Endothelial cell of umbilical vein (primary cell): Measurements from ENCODE around the gene CD34. TPM values are rescaled to one million over a fixed set of nuclear protein-coding genes. Genes with fewer than 3 reads are reported as not detected.

Experiments used
- BruUV-seq: library from RNA; stranded (reverse); fragments of 400-500 nt; replicated peaks from 2 replicates; lab custom pipeline; 2021; lab: Mats Ljungman, UMichigan
- CTCF ChIA-PET: fragments of 300-600, 350-600 bp; sonication (Branson Sonifier 250); formaldehyde crosslinking; loops from one replicate; lab custom pipeline; 2021; ENCODE audit warnings: antibody characterized with exemption, inconsistent platforms; lab: Charles Lee
- POLR2A ChIA-PET: fragments of 300-600, 350-600 bp; sonication (Branson Sonifier 250); formaldehyde crosslinking; loops from one replicate; lab custom pipeline; 2021; ENCODE audit warnings: antibody characterized with exemption, inconsistent platforms; lab: Charles Lee
- DNase-seq: peaks from one replicate; pipeline ENCODE4 v3.0.0-alpha.2; 2011; ENCODE audit warnings: low read depth, low spot score
- FAIRE-seq: peaks from 2 replicates; lab custom pipeline; 2011; peaks lifted over from hg19 to GRCh38; lab: Jason Lieb, UNC
- H2AFZ ChIP-seq: 2 replicates; pipeline ENCODE4 v1.6.0; 2012; ENCODE audit warnings: low read depth, low read length, control low read depth, inconsistent platforms
- H3K27ac ChIP-seq: 2 replicates; pipeline ENCODE4 v1.5.1; 2011; ENCODE audit warnings: low read depth, mild to moderate bottlenecking, control low read depth, low read length, moderate library complexity; ENCODE audit not compliant: insufficient read depth
- H3K27me3 ChIP-seq, 2 experiments: 2 replicates each; pipeline versions ENCODE4 v1.6.0 to v1.6.1; 2011; ENCODE audit warnings: low read length in 2 of 2, mixed read lengths in 1 of 2; ENCODE audit not compliant: control insufficient read depth in 2 of 2, insufficient read depth in 2 of 2
- H3K36me3 ChIP-seq, 2 experiments: 2 replicates in 1 of 2; 3 replicates in 1 of 2; pipeline ENCODE4 v1.5.1; 2011; ENCODE audit warnings: low read length in 2 of 2, mild to moderate bottlenecking in 1 of 2, moderate library complexity in 1 of 2; ENCODE audit not compliant: control insufficient read depth in 2 of 2, insufficient read depth in 2 of 2; ENCODE audit errors: extremely low read depth in 1 of 2
- H3K4me1 ChIP-seq: 3 replicates; pipeline ENCODE4 v1.5.1; 2011; ENCODE audit warnings: mild to moderate bottlenecking, low read length; ENCODE audit not compliant: control insufficient read depth, insufficient read depth; ENCODE audit errors: extremely low read depth
- H3K4me2 ChIP-seq: 2 replicates; pipeline ENCODE4 v1.6.1; 2011; ENCODE audit warnings: low read length, control low read depth, mixed read lengths; ENCODE audit not compliant: insufficient read depth
- H3K4me3 ChIP-seq, 3 experiments: fragments of 200-600 bp in 1 of 3; sonication (generic), shearing (Covaris generic) in 1 of 3; replicated peaks in 1 of 3; 2 replicates each; pipeline ENCODE4 v1.5.1; 2011 to 2016; ENCODE audit warnings: control low read depth in 3 of 3, low read length in 3 of 3, mild to moderate bottlenecking in 2 of 3, inconsistent platforms in 1 of 3, low read depth in 1 of 3, moderate library complexity in 1 of 3; ENCODE audit not compliant: insufficient read depth in 1 of 3
- H3K79me2 ChIP-seq: 2 replicates; pipeline ENCODE4 v1.6.0; 2012; ENCODE audit warnings: low read length, inconsistent platforms; ENCODE audit not compliant: control insufficient read depth, insufficient read depth
- H3K9ac ChIP-seq: replicated peaks from 2 replicates; pipeline ENCODE3; 2011; ENCODE audit warnings: low read length, control low read depth; ENCODE audit not compliant: insufficient read depth; ENCODE audit errors: extremely low read depth
- H3K9me1 ChIP-seq: replicated peaks from 3 replicates; pipeline ENCODE4 v1.6.0; 2011; ENCODE audit warnings: mild to moderate bottlenecking, low read length; ENCODE audit not compliant: control insufficient read depth, insufficient read depth; ENCODE audit errors: extremely low read depth
- H3K9me3 ChIP-seq: replicated peaks from 2 replicates; pipeline ENCODE4 v1.5.1; 2012; ENCODE audit warnings: low read length, inconsistent platforms; ENCODE audit not compliant: control insufficient read depth, insufficient read depth
- H4K20me1 ChIP-seq: replicated peaks from 2 replicates; pipeline ENCODE3; 2011; ENCODE audit warnings: mild to moderate bottlenecking, low read length; ENCODE audit not compliant: control insufficient read depth, insufficient read depth; ENCODE audit errors: extremely low read depth
- CTCF ChIP-seq, 2 donors: IDR thresholded peaks; 1 replicate in 1 of 2; 2 replicates in 1 of 2; pipeline ENCODE4 v1.5.1; 2011; ENCODE audit warnings: low read length in 2 of 2, mild to moderate bottlenecking in 2 of 2, moderate library complexity in 2 of 2, control low read depth in 1 of 2, inconsistent platforms in 1 of 2, low read depth in 1 of 2; ENCODE audit not compliant: insufficient read depth in 1 of 2; ENCODE audit errors: extremely low read depth in 1 of 2
- EZH2 ChIP-seq: IDR thresholded peaks from 2 replicates; pipeline ENCODE4 v1.6.1; 2012; ENCODE audit warnings: borderline replicate concordance, low read depth, mild to moderate bottlenecking, moderate library complexity, low read length, inconsistent platforms; ENCODE audit not compliant: severe bottlenecking
- FOS ChIP-seq: IDR thresholded peaks from 2 replicates; pipeline ENCODE4 v1.6.1; 2011; ENCODE audit warnings: mild to moderate bottlenecking, low read length, moderate library complexity, borderline replicate concordance; ENCODE audit not compliant: insufficient read depth
- GATA2 ChIP-seq: IDR thresholded peaks from 2 replicates; pipeline ENCODE4 v1.7.0; 2011; ENCODE audit warnings: low read depth, mild to moderate bottlenecking, moderate library complexity, mixed read lengths, low read length; ENCODE audit not compliant: insufficient read length, insufficient read depth
- JUN ChIP-seq: IDR thresholded peaks from 2 replicates; pipeline ENCODE4 v1.6.1; 2011; ENCODE audit warnings: borderline replicate concordance, low read depth; ENCODE audit not compliant: insufficient read length, insufficient read depth
- MYC ChIP-seq: IDR thresholded peaks from one replicate; pipeline ENCODE4 v1.6.1; 2011; ENCODE audit warnings: mild to moderate bottlenecking, low read depth, low read length
- POLR2A ChIP-seq: IDR thresholded peaks from 2 replicates; pipeline ENCODE4 v1.6.1; 2012; ENCODE audit warnings: low read depth, mild to moderate bottlenecking, control low read depth, low read length
- POLR2AphosphoS5 ChIP-seq: IDR thresholded peaks from 2 replicates; pipeline ENCODE4 v1.6.1; 2012; ENCODE audit warnings: low read depth, mild to moderate bottlenecking, control low read depth, low read length, moderate library complexity; ENCODE audit not compliant: insufficient read depth
- dilution Hi-C: fragments of 300-500 bp; cut with MboI; formaldehyde crosslinking; loops from one replicate; pipeline ENCODE4 v1.15.0; 2019; ENCODE audit warnings: low sequenced_read_pairs; ENCODE audit not compliant: extremely low pct_ligation_motif_present
- intact Hi-C: fragments of 100-400 bp; cut with micrococcal nuclease; formaldehyde crosslinking; loops from one replicate; pipeline ENCODE4 v1.10.0; 2022
- polyA plus RNA-seq, 4 experiments: library from polyadenylated mRNA; depleted of rRNA in 3 of 4; stranded (reverse) in 3 of 4; unstranded in 1 of 4; fragments of >200 nt; gene quantifications; 2 replicates each; pipeline versions ENCODE4 v1.2.1 to v1.2.3, GENCODE V29; 2011 to 2012; ENCODE audit warnings: missing spikeins in 1 of 4
- total RNA-seq: library from RNA; stranded (reverse); gene quantifications from 2 replicates; pipeline ENCODE4 v1.2.3, GENCODE V29; 2021
- TF ChIP-seq, protein P1 (sequence below): IDR thresholded peaks from 2 replicates; pipeline ENCODE4 v1.6.1; 2011; ENCODE audit not compliant: insufficient read depth, insufficient read length

CD34 gene
- total and polyA plus RNA-seq, 2 donors (not counting 3 experiments of a cell fraction or from before 2014, with no cell fraction given): 102 to 174 TPM

GRCh38 chr1:207904391-207904790 is 6.5 kb downstream of the CD34 start:
- Histone ChIP-seq H3K36me3 (no peaks in the 10 kb centered on the region), H3K79me2 (no peaks in the 10 kb centered on the region), H3K27me3 (no peaks in the 10 kb centered on the region), H3K4me1 (peaks cover 4% of the 10 kb centered on the region), H3K4me3 (no peak overlapping the region), H3K9ac (no peak overlapping the region), H3K9me1 (no peaks in the 10 kb centered on the region), H4K20me1 (no peaks in the 10 kb centered on the region), H3K27ac (no peak overlapping the region), H3K4me2 (no peak overlapping the region), H3K9me3 (no peaks in the 10 kb centered on the region), H2AFZ (peak overlapping the region; percentile 75)
- intact Hi-C loops (no loop called here), dilution Hi-C loops (no loop called here)
- BruUV-seq: no TSS peak
- FAIRE-seq (peak; percentile 42), DNase-seq (peak; percentile 29)
- CTCF ChIA-PET: interaction anchor here (0.7 to 2.2 kb wide), 8 partner anchors 9 to 93 kb away, joined by 3 to 16 read pairs (median 4); no protein-coding TSS in a partner anchor
- TF ChIP-seq POLR2AphosphoS5: no peak
- TF ChIP-seq JUN: no peak
- no peak for TF ChIP-seq POLR2A
- TF ChIP-seq GATA2: no peak
- TF ChIP-seq FOS: no peak
- no peak for TF ChIP-seq CTCF (IDR thresholded peaks at IDR 0.05; ENCODE audit: extremely low read depth in 1 of 2, insufficient read depth in 1 of 2, low read depth in 1 of 2, low read length in 2 of 2)
- no peak for TF ChIP-seq EZH2
- no peak for TF ChIP-seq MYC
- TF ChIP-seq, protein P1, sequence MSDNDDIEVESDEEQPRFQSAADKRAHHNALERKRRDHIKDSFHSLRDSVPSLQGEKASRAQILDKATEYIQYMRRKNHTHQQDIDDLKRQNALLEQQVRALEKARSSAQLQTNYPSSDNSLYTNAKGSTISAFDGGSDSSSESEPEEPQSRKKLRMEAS: no peak
- POLR2A ChIA-PET: no interaction called here
